RWPE2 (cell line): ENCODE measurements around the gene USF2.

Experiments
- ATAC-seq: fragments of 200-7000 bp; cut with Tn5 transposase; 3 replicates; pipeline ENCODE4 v1.9.1; 2021; ENCODE audit warnings: low read depth
- DNase-seq: peaks from one replicate; pipeline ENCODE4 v3.0.0-alpha.2; 2020; ENCODE audit warnings: low spot score
- H3K27ac ChIP-seq: fragments of 450-650 bp; 2 replicates; pipeline ENCODE4 v1.5.1; 2017; ENCODE audit warnings: mild to moderate bottlenecking; ENCODE audit not compliant: poor library complexity, severe bottlenecking
- H3K27me3 ChIP-seq: fragments of 250-450 bp; sonication (Bioruptor Pico); 2 replicates; pipeline ENCODE4 v1.5.1; 2021; ENCODE audit warnings: mild to moderate bottlenecking, moderate library complexity; ENCODE audit not compliant: insufficient read depth, poor library complexity, severe bottlenecking
- H3K36me3 ChIP-seq: fragments of 250-450 bp; sonication (Bioruptor Pico); 2 replicates; pipeline ENCODE4 v1.5.1; 2020; ENCODE audit warnings: low read depth, mild to moderate bottlenecking, moderate library complexity
- H3K4me1 ChIP-seq: fragments of 250-450 bp; sonication (Bioruptor Pico); 2 replicates; pipeline ENCODE4 v1.5.1; 2021; ENCODE audit warnings: mild to moderate bottlenecking, moderate library complexity; ENCODE audit not compliant: insufficient read depth, poor library complexity, severe bottlenecking
- H3K4me3 ChIP-seq: fragments of 250-450 bp; sonication (Bioruptor Pico); 2 replicates; pipeline ENCODE4 v1.5.1; 2021; ENCODE audit warnings: mild to moderate bottlenecking, moderate library complexity; ENCODE audit not compliant: severe bottlenecking
- H3K9me3 ChIP-seq: fragments of 250-450 bp; sonication (Bioruptor Pico); 2 replicates; pipeline ENCODE4 v1.5.1; 2021; ENCODE audit warnings: mild to moderate bottlenecking, moderate library complexity; ENCODE audit not compliant: severe bottlenecking
- TF ChIP-seq, protein P1 (sequence below): fragments of 450-650 bp; IDR thresholded peaks from one replicate; pipeline ENCODE4 v1.5.1; 2017; ENCODE audit warnings: mild to moderate bottlenecking, moderate library complexity; ENCODE audit not compliant: poor library complexity, severe bottlenecking

USF2 gene

DNA sequence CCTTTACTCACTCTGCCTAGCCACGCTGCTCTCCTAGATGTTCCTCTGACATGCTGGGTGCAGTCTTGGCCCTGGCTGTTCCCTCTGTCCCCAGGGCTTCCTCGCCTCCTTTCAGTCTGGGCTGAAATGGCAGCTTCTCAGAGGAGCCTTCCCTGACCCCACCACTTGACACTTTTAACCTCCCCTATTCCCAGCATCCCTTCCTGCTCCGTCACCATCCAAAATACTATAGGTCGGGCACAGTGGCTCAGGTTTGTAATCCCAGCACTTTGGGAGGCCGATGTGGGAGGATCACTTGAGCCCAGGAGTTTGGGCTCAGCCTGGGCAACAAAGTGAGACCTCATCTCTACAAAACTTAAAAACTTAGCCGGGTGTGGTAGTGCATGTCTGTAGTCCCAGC is 42.8 kb upstream of the USF2 start:
- ATAC-seq (no peak), DNase-seq (no peak)
- H3K4me3 ChIP-seq = no peak overlapping the region
- H3K27ac ChIP-seq = no peak overlapping the region
- peaks cover 2% of the 10 kb centered on the region for H3K27me3 ChIP-seq
- TF ChIP-seq, protein P1, sequence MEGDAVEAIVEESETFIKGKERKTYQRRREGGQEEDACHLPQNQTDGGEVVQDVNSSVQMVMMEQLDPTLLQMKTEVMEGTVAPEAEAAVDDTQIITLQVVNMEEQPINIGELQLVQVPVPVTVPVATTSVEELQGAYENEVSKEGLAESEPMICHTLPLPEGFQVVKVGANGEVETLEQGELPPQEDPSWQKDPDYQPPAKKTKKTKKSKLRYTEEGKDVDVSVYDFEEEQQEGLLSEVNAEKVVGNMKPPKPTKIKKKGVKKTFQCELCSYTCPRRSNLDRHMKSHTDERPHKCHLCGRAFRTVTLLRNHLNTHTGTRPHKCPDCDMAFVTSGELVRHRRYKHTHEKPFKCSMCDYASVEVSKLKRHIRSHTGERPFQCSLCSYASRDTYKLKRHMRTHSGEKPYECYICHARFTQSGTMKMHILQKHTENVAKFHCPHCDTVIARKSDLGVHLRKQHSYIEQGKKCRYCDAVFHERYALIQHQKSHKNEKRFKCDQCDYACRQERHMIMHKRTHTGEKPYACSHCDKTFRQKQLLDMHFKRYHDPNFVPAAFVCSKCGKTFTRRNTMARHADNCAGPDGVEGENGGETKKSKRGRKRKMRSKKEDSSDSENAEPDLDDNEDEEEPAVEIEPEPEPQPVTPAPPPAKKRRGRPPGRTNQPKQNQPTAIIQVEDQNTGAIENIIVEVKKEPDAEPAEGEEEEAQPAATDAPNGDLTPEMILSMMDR = no peak
- H3K9me3 ChIP-seq = no peaks in the 10 kb centered on the region
- H3K4me1 ChIP-seq = no peaks in the 10 kb centered on the region
- no peaks in the 10 kb centered on the region for H3K36me3 ChIP-seq

DNA sequence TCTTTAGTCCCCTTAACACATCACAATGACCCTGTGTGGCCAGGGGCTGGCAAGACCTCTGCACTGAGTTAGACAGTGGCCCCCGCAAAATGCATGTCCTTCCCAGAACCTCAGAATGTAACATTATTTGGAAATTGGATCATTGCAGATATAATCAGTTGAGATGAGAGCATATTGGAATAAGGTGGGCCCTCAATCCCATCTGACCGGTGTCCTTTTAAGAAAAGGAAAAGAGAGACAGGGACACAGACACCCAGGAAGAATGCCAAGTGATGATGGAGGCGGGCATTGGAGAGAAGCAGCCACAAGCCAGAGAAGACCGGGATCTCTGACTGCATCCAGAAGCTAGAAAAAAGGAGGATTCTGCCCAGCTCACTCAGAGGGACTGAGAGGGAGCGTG is 42.0 kb upstream of the USF2 start:
- TF ChIP-seq, protein P1 = no peak
- no peak for ATAC-seq
- H3K36me3 ChIP-seq = no peaks in the 10 kb centered on the region

DNA sequence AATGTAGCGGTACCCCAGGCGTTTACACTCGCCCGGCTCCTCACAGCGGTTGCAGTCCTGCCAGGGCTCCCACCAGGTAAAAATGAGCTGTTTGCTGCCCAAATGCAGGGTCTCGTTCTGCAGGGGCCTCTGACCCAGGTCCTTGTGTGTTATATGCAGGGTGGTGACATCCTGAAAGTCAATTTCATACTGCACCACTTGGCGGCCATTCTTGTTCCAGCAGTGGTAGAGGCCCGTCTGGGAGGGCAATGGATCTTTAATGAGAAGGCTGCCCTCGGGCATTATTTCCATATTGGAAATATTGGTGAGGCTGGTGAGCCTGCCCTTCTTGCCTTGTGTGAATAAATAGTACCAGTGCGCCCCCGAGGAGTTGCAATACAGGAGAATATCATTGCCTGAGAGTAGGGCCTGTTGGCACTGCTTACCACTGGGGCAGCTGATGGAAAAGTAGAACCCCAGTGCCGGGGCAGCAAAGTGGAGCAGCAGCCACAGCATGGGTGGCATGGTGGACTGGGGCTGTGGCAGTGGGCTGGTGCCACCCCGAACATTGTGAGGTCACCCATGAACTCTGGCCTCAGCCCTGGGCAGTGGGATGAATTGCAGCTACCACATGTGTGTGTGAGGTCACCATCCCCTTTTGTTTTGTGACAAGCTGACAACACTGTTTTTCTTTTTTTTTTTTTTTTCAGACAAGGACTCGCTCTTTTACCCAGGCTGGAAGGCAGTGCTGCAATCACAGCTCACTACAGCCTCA is 40.4 kb upstream of the USF2 start, which contains the start of gene FAM187B:
Gene FAM187B, minus strand, starts transcription at position 563 of the 754 bp plus-strand sequence. Its CDS starts 59 bp downstream, at position 504.
- DNase-seq = no peak
- H3K9me3 ChIP-seq = no peaks in the 10 kb centered on the region
- no peak within 1 kb of the TSS for H3K27ac ChIP-seq
- TF ChIP-seq, protein P1 = no peak
- no peak for ATAC-seq
- peaks cover 2% of the 10 kb centered on the region for H3K27me3 ChIP-seq
- no peaks in the 10 kb centered on the region for H3K4me1 ChIP-seq
- H3K4me3 ChIP-seq = no peak within 1 kb of the TSS
- H3K36me3 ChIP-seq = no peaks in the 10 kb centered on the region

More for the DNA sequence above, 42.0 kb upstream of the USF2 start:
- Histone ChIP-seq H3K4me3 (no peak overlapping the region), H3K9me3 (no peaks in the 10 kb centered on the region), H3K27ac (no peak overlapping the region), H3K27me3 (peaks cover 2% of the 10 kb centered on the region), H3K4me1 (no peaks in the 10 kb centered on the region)
- no peak for DNase-seq

DNA sequence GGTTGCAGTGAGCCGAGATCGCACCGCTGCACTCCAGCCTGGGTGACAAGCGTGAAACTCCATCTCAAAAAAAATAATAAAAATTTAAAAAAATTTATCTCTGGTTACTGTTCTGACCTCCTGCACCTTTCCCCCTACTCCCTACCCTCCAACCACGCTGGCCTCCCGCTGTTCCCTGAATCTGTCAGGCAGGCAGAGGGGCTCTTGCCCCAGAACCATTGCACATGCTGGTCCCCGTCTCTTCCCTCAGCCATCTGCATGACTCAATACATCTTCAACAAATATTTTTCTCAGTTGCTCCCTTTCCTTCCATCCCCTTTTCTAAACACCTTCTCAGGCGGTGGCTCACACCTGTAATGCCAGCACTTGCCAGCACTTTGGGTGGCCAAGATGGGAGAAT is 39.2 kb upstream of the USF2 start:
- Histone ChIP-seq H3K27me3 (peaks cover 2% of the 10 kb centered on the region), H3K4me1 (no peaks in the 10 kb centered on the region), H3K4me3 (no peak overlapping the region), H3K9me3 (no peaks in the 10 kb centered on the region), H3K36me3 (no peaks in the 10 kb centered on the region), H3K27ac (no peak overlapping the region)
- DNase-seq (no peak), ATAC-seq (no peak)
- TF ChIP-seq, protein P1 = no peak

DNA sequence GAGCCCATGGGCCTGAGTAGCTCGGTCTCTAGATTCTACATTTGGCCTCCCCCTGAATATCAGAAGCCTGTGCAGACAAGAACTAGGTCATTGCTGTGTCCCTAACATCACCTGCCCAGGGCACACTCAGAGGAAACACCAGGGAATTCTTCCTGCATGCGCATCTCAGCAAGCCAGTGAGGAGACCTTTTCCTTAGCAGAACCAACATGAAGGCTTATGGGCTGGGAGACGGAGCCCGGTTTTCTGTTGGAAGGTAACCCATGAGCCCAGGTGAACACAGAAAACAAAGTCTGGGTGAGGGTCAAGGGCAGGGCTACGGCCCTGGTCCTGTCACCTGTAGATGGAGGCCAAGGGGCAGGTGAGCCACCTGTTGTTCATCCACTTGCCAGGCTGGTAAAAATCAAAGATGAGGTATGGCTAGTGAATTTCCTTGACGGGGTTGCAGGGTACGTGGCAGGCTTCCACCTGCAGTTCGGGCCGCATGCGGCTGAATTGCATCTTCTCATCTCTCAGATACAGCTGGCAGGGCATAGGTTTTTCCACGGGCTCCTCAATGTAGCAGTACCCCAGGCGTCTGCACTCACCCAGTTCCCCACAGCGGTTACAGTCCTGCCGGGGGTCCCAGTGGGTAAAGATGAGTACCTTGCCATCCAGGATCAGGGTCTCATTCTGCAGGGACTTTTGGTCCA is 36.7 kb upstream of the USF2 start:
- Histone ChIP-seq H3K9me3 (no peaks in the 10 kb centered on the region), H3K27me3 (peaks cover 2% of the 10 kb centered on the region), H3K36me3 (no peaks in the 10 kb centered on the region), H3K4me3 (no peak overlapping the region), H3K4me1 (no peaks in the 10 kb centered on the region), H3K27ac (no peak overlapping the region)
- TF ChIP-seq, protein P1 = no peak
- ATAC-seq = no peak
- DNase-seq = no peak
